Measurements from ENCODE around the gene ZNF580.

DNA sequence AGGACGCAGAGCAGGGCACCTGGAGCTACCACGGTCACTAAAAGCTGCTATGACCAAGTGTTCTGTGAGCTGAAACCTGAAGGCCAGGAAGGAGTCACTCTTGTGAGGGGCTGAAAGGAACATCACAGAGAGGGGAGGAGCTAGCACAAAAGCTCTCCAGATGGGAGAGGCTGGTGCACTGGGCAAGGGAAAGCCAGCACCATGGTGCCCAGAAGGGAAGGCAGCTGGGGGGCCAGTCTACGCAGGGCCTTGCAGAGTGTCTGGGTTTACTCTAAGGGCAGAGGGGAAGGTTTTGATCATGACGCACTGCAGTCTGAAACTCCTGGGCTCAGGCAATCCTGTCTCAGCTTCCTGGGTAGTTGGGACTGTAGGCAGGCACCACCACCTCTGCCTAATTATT, 4.1 kb upstream of the ZNF580 start:
- TF ChIP-seq, protein P1, sequence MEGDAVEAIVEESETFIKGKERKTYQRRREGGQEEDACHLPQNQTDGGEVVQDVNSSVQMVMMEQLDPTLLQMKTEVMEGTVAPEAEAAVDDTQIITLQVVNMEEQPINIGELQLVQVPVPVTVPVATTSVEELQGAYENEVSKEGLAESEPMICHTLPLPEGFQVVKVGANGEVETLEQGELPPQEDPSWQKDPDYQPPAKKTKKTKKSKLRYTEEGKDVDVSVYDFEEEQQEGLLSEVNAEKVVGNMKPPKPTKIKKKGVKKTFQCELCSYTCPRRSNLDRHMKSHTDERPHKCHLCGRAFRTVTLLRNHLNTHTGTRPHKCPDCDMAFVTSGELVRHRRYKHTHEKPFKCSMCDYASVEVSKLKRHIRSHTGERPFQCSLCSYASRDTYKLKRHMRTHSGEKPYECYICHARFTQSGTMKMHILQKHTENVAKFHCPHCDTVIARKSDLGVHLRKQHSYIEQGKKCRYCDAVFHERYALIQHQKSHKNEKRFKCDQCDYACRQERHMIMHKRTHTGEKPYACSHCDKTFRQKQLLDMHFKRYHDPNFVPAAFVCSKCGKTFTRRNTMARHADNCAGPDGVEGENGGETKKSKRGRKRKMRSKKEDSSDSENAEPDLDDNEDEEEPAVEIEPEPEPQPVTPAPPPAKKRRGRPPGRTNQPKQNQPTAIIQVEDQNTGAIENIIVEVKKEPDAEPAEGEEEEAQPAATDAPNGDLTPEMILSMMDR (IDR thresholded peaks at IDR 0.05): no peak
- TF ChIP-seq POLR2A (IDR thresholded peaks at IDR 0.05): no peak
- no peak for TF ChIP-seq POLR2AphosphoS5 (IDR thresholded peaks at IDR 0.05)

Measured in prostate gland (tissue), 2 donors.